ENCODE results near the gene RBBP4.
"Not testable (repeated sequence)": the region's sequence is repeated elsewhere in the genome, so short reads cannot be mapped to it uniquely, and the experiment has no call there.

Gene RBBP4

GRCh38 chr1:32639489-32640075 is 11.4 kb upstream of the RBBP4 start (continued):
- TF ChIP-seq ZNF26 (tag by site-specific recombination; IDR thresholded peaks at IDR 0.05): no peak
- TF ChIP-seq KLF8 (tag by site-specific recombination; IDR thresholded peaks at IDR 0.05): no peak
- TF ChIP-seq ZFP37 (tag by site-specific recombination; IDR thresholded peaks at IDR 0.05): no peak
- TF ChIP-seq ZBTB6 (tag by site-specific recombination; IDR thresholded peaks at IDR 0.05): no peak

GRCh38 chr1:32642292-32642827 is 8.6 kb upstream of the RBBP4 start:
- H3K9me3 ChIP-seq (ENCODE audit: control insufficient read depth, insufficient read depth, low read depth, low read length); H3K4me1 ChIP-seq (ENCODE audit: control insufficient read depth, insufficient read depth, low read length); H3K4me3 ChIP-seq (ENCODE audit: low read depth, low read length); H3K27ac ChIP-seq (ENCODE audit: extremely low read depth, low read depth, low read length); POLR2A ChIA-PET; CTCF ChIA-PET: not testable (repeated sequence)
- peaks cover 3 to 11% of the 10 kb centered on the region in 2 experiments; a peak in 2 of 3 replicates for H3K36me3 ChIP-seq (ENCODE audit: control insufficient read depth in 2 of 2, insufficient read depth in 1 of 2, low read length in 2 of 2)

GRCh38 chr1:32644426-32644825 is 6.6 kb upstream of the RBBP4 start:
- peaks cover 2 to 13% of the 10 kb centered on the region in 2 experiments; a peak in 2 of 3 replicates for H3K36me3 ChIP-seq (ENCODE audit: control insufficient read depth in 2 of 2, insufficient read depth in 1 of 2, low read length in 2 of 2)
- no peaks in the 10 kb centered on the region for H3K4me1 ChIP-seq (ENCODE audit: control insufficient read depth, insufficient read depth, low read length)
- TF ChIP-seq ZNF837 (tag by site-specific recombination; IDR thresholded peaks at IDR 0.05) (no peak), ZNF791 (tag by site-specific recombination; IDR thresholded peaks at IDR 0.05) (no peak)
- ChIA-PET CTCF (interaction anchor here (0.6 to 1.1 kb wide), 2 partner anchors 12 to 89 kb away, joined by 3 read pairs; no protein-coding TSS in a partner anchor), POLR2A (interaction anchor here (0.6 to 0.7 kb wide), 3 partner anchors 20 to 442 kb away, joined by 3 to 4 read pairs (median 3); no protein-coding TSS in a partner anchor)
- no peak overlapping the region for H3K27ac ChIP-seq (ENCODE audit: extremely low read depth, low read depth, low read length)
- no peaks in the 10 kb centered on the region for H3K9me3 ChIP-seq (ENCODE audit: control insufficient read depth, insufficient read depth, low read depth, low read length)
- H3K4me3 ChIP-seq (ENCODE audit: low read depth, low read length): no peak overlapping the region

GRCh38 chr1:32647308-32648134 is 3.5 kb upstream of the RBBP4 start:
- Histone ChIP-seq H3K9me3 (ENCODE audit: control insufficient read depth, insufficient read depth, low read depth, low read length) (no peaks in the 10 kb centered on the region), H3K4me3 (ENCODE audit: low read depth, low read length) (no peak overlapping the region), H3K4me1 (ENCODE audit: control insufficient read depth, insufficient read depth, low read length) (no peaks in the 10 kb centered on the region), H3K36me3 (ENCODE audit: control insufficient read depth in 2 of 2, insufficient read depth in 1 of 2, low read length in 2 of 2) (peaks cover 5 to 17% of the 10 kb centered on the region in 2 experiments; a peak in 2 of 3 replicates), H3K27ac (ENCODE audit: extremely low read depth, low read depth, low read length) (no peak overlapping the region)
- ChIA-PET CTCF (interaction anchor here (0.7 to 1.2 kb wide), 2 partner anchors 25 to 843 kb away, joined by 3 to 4 read pairs; no protein-coding TSS in a partner anchor), POLR2A (interaction anchor here (0.7 kb wide), 1 partner anchor 15 kb away, joined by 5 read pairs; no protein-coding TSS in a partner anchor)
- no peak for TF ChIP-seq ZNF518A (tag by site-specific recombination; conservative IDR thresholded peaks at IDR 0.05; ENCODE audit: low read depth)
- no peak for TF ChIP-seq ZBTB11 (tag by site-specific recombination; conservative IDR thresholded peaks at IDR 0.05; ENCODE audit: low read depth)
- TF ChIP-seq GLIS1 (tag by site-specific recombination; IDR thresholded peaks at IDR 0.05): peak; percentile 92
- no peak for TF ChIP-seq ZNF23 (tag by site-specific recombination; IDR thresholded peaks at IDR 0.05; ENCODE audit: borderline replicate concordance)
- TF ChIP-seq ZNF223 (tag by site-specific recombination; IDR thresholded peaks at IDR 0.05): no peak
- no peak for TF ChIP-seq ZNF473 (tag by site-specific recombination; IDR thresholded peaks at IDR 0.05)
- TF ChIP-seq SCRT2 (tag by site-specific recombination; IDR thresholded peaks at IDR 0.05): no peak
- TF ChIP-seq EGR2 (tag by site-specific recombination; IDR thresholded peaks at IDR 0.05; ENCODE audit: low read depth): no peak
- TF ChIP-seq OSR2 (tag by site-specific recombination; IDR thresholded peaks at IDR 0.05): no peak

All from HEK293 (cell line).